GM12801 (cell line): ENCODE data around the gene SLAIN1.

Source experiments
- CTCF ChIP-seq: IDR thresholded peaks from one replicate; pipeline ENCODE4 v1.5.1; 2011; ENCODE audit warnings: control low read depth; ENCODE audit not compliant: insufficient read length; ENCODE audit errors: extremely low read depth

Gene SLAIN1

GRCh38 chr13:77717508-77717907 is 20.0 kb downstream of the SLAIN1 start:
- TF ChIP-seq CTCF = no peak

GRCh38 chr13:77719128-77719527 is 21.6 kb downstream of the SLAIN1 start:
- TF ChIP-seq CTCF = no peak

- no peak for TF ChIP-seq CTCF
Measured at GRCh38 chr13:77720988-77721387, 23.5 kb downstream of the SLAIN1 start.

- TF ChIP-seq CTCF = no peak
Measured at GRCh38 chr13:77724092-77724491, 26.6 kb downstream of the SLAIN1 start.

GRCh38 chr13:77725071-77725470 is 27.6 kb downstream of the SLAIN1 start:
- no peak for TF ChIP-seq CTCF

GRCh38 chr13:77728265-77729125 is 31.0 kb downstream of the SLAIN1 start:
- no peak for TF ChIP-seq CTCF

- TF ChIP-seq CTCF = no peak
Measured at GRCh38 chr13:77729502-77730221, 32.2 kb downstream of the SLAIN1 start.
